Mesothelial cell of epicardium (in vitro differentiated cells): Measurements from ENCODE around the gene FSHR. TPM values are rescaled to one million over a fixed set of nuclear protein-coding genes. Genes with fewer than 3 reads are reported as not detected.

ENCODE experiments used
- DNase-seq, 2 experiments: peaks; one replicate each; pipeline ENCODE4 v3.0.0; 2021; ENCODE audit warnings: low spot score in 2 of 2; ENCODE audit not compliant: unreplicated experiment in 2 of 2
- H3K27ac Mint-ChIP-seq: 2 replicates; pipeline ENCODE4 v1.8.0; 2021; ENCODE audit warnings: mixed read lengths
- H3K27me3 Mint-ChIP-seq: 2 replicates; pipeline ENCODE4 v1.8.0; 2021; ENCODE audit warnings: low read depth, mixed read lengths
- H3K36me3 Mint-ChIP-seq: 2 replicates; pipeline ENCODE4 v1.8.0; 2021; ENCODE audit warnings: mixed read lengths
- H3K4me1 Mint-ChIP-seq: 2 replicates; pipeline ENCODE4 v1.8.0; 2021; ENCODE audit warnings: mixed read lengths
- H3K4me3 Mint-ChIP-seq: 2 replicates; pipeline ENCODE4 v1.8.0; 2021; ENCODE audit warnings: mild to moderate bottlenecking, moderate library complexity, mixed read lengths
- H3K9me3 Mint-ChIP-seq: 2 replicates; pipeline ENCODE4 v1.8.0; 2021; ENCODE audit warnings: mixed read lengths
- total RNA-seq: library from RNA; stranded (reverse); gene quantifications from 3 replicates; pipeline ENCODE4 v1.2.1, GENCODE V29; 2021
- TF ChIP-seq, protein P1 (sequence below): fragments of 200-600 bp; sonication (generic); IDR thresholded peaks from one replicate; pipeline ENCODE4 v1.5.0; 2021; ENCODE audit warnings: antibody characterized with exemption; ENCODE audit not compliant: unreplicated experiment

FSHR gene
- total RNA-seq, 1 donor from 2014 or later: not detected

DNA sequence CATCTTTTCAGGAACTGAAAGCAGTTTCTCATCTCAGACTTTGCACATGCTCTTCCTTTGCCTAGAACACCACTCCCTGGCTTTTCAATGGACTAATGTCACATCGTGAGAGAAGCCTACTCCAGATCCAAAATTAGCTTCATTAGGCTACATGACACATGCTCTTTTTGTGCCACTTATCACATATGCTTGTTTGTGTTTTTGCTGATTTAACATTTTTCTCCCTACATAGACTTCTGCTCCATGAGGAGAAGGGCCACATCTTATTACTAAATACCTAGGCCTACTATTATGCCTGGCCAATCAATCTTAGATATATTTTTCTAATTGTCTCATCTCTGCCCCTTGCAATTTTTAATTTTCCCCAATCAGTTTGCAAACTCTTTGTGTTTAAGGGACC is 212.4 kb downstream of the FSHR start:
- H3K27me3 Mint-ChIP-seq: peaks cover 2% of the 10 kb centered on the region
- peaks cover 21% of the 10 kb centered on the region for H3K4me1 Mint-ChIP-seq

DNA sequence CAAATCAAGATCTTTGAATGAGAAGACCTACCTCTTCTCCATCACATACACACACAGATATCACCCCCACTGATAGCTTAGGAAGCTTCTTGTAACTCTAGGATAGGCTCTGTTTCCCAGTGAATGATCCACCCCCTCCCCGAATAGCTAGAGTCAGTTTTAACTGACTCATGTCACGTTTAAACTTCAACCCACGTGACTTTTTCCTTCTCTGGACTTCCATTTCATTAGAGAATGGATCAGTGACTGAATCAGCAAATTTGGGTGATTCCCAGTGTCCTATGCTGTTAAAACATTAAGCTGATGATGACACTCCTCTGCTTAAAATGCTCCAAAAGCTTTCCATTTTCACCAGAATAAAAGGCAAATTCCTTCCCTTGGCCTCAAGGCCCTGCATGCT is 212.9 kb downstream of the FSHR start:
- H3K27ac Mint-ChIP-seq: no peak overlapping the region
- no peaks in the 10 kb centered on the region for H3K36me3 Mint-ChIP-seq
- H3K9me3 Mint-ChIP-seq: no peaks in the 10 kb centered on the region
- no peak for DNase-seq
- no peak overlapping the region for H3K4me3 Mint-ChIP-seq
- H3K27me3 Mint-ChIP-seq: peaks cover 2% of the 10 kb centered on the region
- TF ChIP-seq, protein P1, sequence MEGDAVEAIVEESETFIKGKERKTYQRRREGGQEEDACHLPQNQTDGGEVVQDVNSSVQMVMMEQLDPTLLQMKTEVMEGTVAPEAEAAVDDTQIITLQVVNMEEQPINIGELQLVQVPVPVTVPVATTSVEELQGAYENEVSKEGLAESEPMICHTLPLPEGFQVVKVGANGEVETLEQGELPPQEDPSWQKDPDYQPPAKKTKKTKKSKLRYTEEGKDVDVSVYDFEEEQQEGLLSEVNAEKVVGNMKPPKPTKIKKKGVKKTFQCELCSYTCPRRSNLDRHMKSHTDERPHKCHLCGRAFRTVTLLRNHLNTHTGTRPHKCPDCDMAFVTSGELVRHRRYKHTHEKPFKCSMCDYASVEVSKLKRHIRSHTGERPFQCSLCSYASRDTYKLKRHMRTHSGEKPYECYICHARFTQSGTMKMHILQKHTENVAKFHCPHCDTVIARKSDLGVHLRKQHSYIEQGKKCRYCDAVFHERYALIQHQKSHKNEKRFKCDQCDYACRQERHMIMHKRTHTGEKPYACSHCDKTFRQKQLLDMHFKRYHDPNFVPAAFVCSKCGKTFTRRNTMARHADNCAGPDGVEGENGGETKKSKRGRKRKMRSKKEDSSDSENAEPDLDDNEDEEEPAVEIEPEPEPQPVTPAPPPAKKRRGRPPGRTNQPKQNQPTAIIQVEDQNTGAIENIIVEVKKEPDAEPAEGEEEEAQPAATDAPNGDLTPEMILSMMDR: no peak
- H3K4me1 Mint-ChIP-seq: peaks cover 16% of the 10 kb centered on the region

More for the DNA sequence above, 212.4 kb downstream of the FSHR start:
- Mint-ChIP-seq H3K27ac (no peak overlapping the region), H3K4me3 (no peak overlapping the region), H3K9me3 (no peaks in the 10 kb centered on the region), H3K36me3 (no peaks in the 10 kb centered on the region)
- TF ChIP-seq, protein P1: no peak
- DNase-seq: no peak

DNA sequence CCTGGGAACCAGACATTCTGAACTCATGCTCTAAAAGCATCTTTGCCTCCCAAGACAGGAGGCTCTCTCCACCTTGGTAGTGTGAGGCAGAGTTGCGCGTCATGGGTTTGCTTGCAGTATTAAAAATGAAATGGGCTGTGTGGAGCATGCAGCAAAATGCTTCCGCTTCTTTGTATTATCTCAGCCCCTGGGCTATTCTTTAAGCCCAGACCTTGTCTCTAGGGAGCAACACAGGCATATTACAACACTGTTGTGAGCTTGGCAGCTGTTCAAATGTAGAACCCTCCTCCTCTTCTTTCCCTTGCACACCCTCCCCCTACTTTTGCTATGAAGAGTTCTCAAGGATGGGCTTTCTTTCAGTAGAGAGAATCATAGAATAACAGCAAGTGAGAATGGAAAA is 213.7 kb downstream of the FSHR start:
- Mint-ChIP-seq H3K27ac (no peak overlapping the region), H3K27me3 (peaks cover 2% of the 10 kb centered on the region), H3K36me3 (no peaks in the 10 kb centered on the region), H3K4me1 (peaks cover 16% of the 10 kb centered on the region), H3K9me3 (no peaks in the 10 kb centered on the region), H3K4me3 (no peak overlapping the region)
- TF ChIP-seq, protein P1: no peak
- no peak for DNase-seq

DNA sequence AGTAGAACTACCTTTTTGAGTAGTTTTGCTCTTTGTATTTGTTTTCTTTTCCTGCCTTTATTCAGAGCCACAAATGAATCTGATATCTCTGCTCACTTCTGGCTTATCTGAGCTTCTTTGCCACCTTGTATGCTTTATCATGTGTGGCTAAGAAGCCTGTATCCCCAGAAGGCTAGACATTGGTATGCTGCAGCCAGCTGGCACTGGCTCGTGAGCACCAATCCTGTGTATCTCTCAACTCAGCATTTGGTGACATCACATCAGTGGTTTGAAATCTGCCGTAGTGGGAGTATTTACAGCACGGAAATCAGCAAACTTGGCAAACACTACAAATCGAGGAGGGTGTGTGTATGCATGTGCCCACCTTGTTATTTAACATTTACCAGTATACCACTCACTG is 215.1 kb downstream of the FSHR start:
- Mint-ChIP-seq H3K4me3 (no peak overlapping the region), H3K4me1 (peaks cover 16% of the 10 kb centered on the region), H3K9me3 (no peaks in the 10 kb centered on the region), H3K36me3 (no peaks in the 10 kb centered on the region), H3K27ac (peak overlapping the region; percentile 31), H3K27me3 (peaks cover 2% of the 10 kb centered on the region)
- TF ChIP-seq, protein P1: no peak
- no peak for DNase-seq

DNA sequence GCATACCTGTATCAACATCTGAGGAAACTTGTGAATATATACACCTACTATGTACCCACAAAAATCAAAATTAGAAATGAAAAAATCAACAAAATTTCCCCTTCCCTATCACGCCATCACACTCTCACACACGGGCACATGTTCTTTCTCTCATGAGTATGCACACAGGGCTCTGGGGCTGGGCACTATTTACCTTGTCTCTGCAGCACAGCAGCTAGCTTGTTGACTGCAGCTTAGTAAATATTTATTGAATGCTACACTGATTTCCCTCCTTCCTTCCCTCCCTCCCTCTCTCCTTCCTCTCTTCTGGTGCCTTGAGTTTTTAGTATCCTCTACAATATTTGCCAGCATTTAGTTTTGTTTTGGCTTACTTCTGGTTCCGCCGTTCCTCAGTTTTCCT is 216.1 kb downstream of the FSHR start:
- Mint-ChIP-seq H3K4me1 (peaks cover 16% of the 10 kb centered on the region), H3K27ac (no peak overlapping the region), H3K9me3 (no peaks in the 10 kb centered on the region), H3K4me3 (no peak overlapping the region), H3K36me3 (no peaks in the 10 kb centered on the region), H3K27me3 (peaks cover 2% of the 10 kb centered on the region)
- DNase-seq: no peak
- TF ChIP-seq, protein P1: no peak

DNA sequence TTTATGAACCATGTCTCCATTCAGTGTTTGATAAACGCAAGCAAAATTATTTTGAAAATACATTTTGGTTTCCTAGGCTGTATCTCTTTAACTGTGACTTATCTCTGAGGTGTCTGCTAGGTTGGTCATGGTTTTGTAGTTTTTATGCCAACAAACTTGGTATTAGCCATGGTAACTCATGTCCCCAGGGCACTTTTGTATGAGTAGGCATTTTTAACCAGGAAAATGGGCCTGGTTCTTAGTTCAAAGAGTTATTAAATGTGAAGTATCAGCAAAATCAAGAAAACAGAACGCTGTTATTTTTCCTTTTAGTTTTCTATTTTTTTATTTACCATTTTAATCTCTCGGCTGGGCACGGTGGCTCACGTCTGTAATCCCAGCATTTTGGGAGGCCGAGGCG is 219.5 kb downstream of the FSHR start:
- Mint-ChIP-seq H3K4me1 (peaks cover 2% of the 10 kb centered on the region), H3K9me3 (no peaks in the 10 kb centered on the region), H3K36me3 (no peaks in the 10 kb centered on the region), H3K27me3 (peaks cover 4% of the 10 kb centered on the region), H3K27ac (no peak overlapping the region), H3K4me3 (no peak overlapping the region)
- TF ChIP-seq, protein P1: no peak
- DNase-seq: no peak
